ENCODE data around the gene NAGA.

DNA sequence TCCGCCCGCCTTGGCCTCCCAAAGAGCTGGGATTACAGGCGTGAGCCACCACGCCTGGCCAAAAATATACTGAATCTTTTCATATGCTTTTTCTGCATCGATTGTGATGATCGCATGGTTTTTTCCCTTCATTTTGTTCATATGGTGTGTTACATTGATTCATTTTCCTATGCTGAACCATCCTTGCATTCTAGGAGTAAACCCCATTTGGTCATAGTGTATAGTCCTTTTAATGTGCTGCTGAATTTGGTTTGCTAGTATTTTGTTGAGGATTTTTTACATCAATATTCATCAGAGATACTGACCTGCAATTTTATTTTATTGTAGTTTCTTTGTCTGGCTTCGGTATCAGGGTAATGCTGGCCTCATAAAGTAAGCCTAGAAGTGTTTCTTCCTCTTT is 59.8 kb downstream of the NAGA start:
- TF ChIP-seq, protein P1, sequence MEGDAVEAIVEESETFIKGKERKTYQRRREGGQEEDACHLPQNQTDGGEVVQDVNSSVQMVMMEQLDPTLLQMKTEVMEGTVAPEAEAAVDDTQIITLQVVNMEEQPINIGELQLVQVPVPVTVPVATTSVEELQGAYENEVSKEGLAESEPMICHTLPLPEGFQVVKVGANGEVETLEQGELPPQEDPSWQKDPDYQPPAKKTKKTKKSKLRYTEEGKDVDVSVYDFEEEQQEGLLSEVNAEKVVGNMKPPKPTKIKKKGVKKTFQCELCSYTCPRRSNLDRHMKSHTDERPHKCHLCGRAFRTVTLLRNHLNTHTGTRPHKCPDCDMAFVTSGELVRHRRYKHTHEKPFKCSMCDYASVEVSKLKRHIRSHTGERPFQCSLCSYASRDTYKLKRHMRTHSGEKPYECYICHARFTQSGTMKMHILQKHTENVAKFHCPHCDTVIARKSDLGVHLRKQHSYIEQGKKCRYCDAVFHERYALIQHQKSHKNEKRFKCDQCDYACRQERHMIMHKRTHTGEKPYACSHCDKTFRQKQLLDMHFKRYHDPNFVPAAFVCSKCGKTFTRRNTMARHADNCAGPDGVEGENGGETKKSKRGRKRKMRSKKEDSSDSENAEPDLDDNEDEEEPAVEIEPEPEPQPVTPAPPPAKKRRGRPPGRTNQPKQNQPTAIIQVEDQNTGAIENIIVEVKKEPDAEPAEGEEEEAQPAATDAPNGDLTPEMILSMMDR (IDR thresholded peaks at IDR 0.05; ENCODE audit: low read depth, low read length): no peak
- no peak for TF ChIP-seq EZH2phosphoT487 (IDR thresholded peaks at IDR 0.05; ENCODE audit: low read depth)

Data from OCI-LY3 (cell line).